Keratinocyte (primary cell): ENCODE data around the gene TIMM17B. TPM values are rescaled to one million over a fixed set of nuclear protein-coding genes. Genes with fewer than 3 reads are reported as not detected.

Experiments used
- DNase-seq: peaks from one replicate; pipeline ENCODE4 v3.0.0-alpha.2; 2011; ENCODE audit warnings: low read depth, missing footprints, low spot score
- FAIRE-seq: peaks from 2 replicates; lab custom pipeline; 2011; peaks lifted over from hg19 to GRCh38; lab: Jason Lieb, UNC
- H2AFZ ChIP-seq: 2 replicates; pipeline ENCODE4 v1.6.0; 2012; ENCODE audit warnings: low read length, control low read depth, inconsistent platforms; ENCODE audit not compliant: control insufficient read depth
- H3K27ac ChIP-seq: 2 replicates; pipeline ENCODE4 v1.5.1; 2011; ENCODE audit warnings: low read length; ENCODE audit not compliant: control insufficient read depth, insufficient read depth
- H3K27me3 ChIP-seq: 3 replicates; pipeline ENCODE4 v1.6.0; 2011; ENCODE audit warnings: low read length; ENCODE audit not compliant: control insufficient read depth, insufficient read depth; ENCODE audit errors: extremely low read depth
- H3K36me3 ChIP-seq, 2 experiments: 2 replicates in 1 of 2; 3 replicates in 1 of 2; pipeline ENCODE4 v1.5.1; 2011; ENCODE audit warnings: low read length in 2 of 2, mild to moderate bottlenecking in 1 of 2; ENCODE audit not compliant: control insufficient read depth in 2 of 2, insufficient read depth in 2 of 2; ENCODE audit errors: extremely low read depth in 1 of 2
- H3K4me1 ChIP-seq: 3 replicates; pipeline ENCODE4 v1.5.1; 2011; ENCODE audit warnings: low read length; ENCODE audit not compliant: control insufficient read depth, insufficient read depth; ENCODE audit errors: extremely low read depth
- H3K4me2 ChIP-seq: 3 replicates; pipeline ENCODE4 v1.6.0; 2011; ENCODE audit warnings: low read depth, low read length; ENCODE audit not compliant: control insufficient read depth, insufficient read depth; ENCODE audit errors: extremely low read depth
- H3K4me3 ChIP-seq, 3 experiments: fragments of 200-600 bp in 1 of 3; sonication (generic) in 1 of 3; 2 replicates in 2 of 3; 3 replicates in 1 of 3; pipeline ENCODE4 v1.5.1; 2011 to 2016; ENCODE audit warnings: low read length in 3 of 3, mild to moderate bottlenecking in 3 of 3, control low read depth in 2 of 3, inconsistent platforms in 1 of 3, low read depth in 1 of 3, mixed read lengths in 1 of 3, mixed run types in 1 of 3, moderate library complexity in 1 of 3; ENCODE audit not compliant: control insufficient read depth in 2 of 3, insufficient read depth in 2 of 3; ENCODE audit errors: extremely low read depth in 1 of 3
- H3K79me2 ChIP-seq: 2 replicates; pipeline ENCODE4 v1.6.0; 2012; ENCODE audit warnings: low read length; ENCODE audit not compliant: control insufficient read depth, insufficient read depth
- H3K9ac ChIP-seq: 3 replicates; pipeline ENCODE4 v1.6.0; 2011; ENCODE audit warnings: low read length; ENCODE audit not compliant: control insufficient read depth, insufficient read depth; ENCODE audit errors: extremely low read depth
- H3K9me1 ChIP-seq: 3 replicates; pipeline ENCODE4 v1.6.0; 2011; ENCODE audit warnings: low read length; ENCODE audit not compliant: control insufficient read depth, insufficient read depth; ENCODE audit errors: extremely low read depth
- H3K9me3 ChIP-seq: 2 replicates; pipeline ENCODE4 v1.5.1; 2012; ENCODE audit warnings: low read depth, low read length; ENCODE audit not compliant: control insufficient read depth
- H4K20me1 ChIP-seq: 3 replicates; pipeline ENCODE4 v1.6.0; 2011; ENCODE audit warnings: low read length; ENCODE audit not compliant: control insufficient read depth, insufficient read depth; ENCODE audit errors: extremely low read depth
- CTCF ChIP-seq, 3 experiments: IDR thresholded peaks in 1 of 3; conservative IDR thresholded peaks in 1 of 3; optimal IDR thresholded peaks in 1 of 3; 2 replicates in 2 of 3; 3 replicates in 1 of 3; pipeline versions ENCODE3 to v1.5.1; 2011; ENCODE audit warnings: low read length in 3 of 3, mild to moderate bottlenecking in 3 of 3, moderate library complexity in 2 of 3, control low read depth in 1 of 3, inconsistent platforms in 1 of 3; ENCODE audit not compliant: insufficient read depth in 2 of 3; ENCODE audit errors: extremely low read depth in 1 of 3
- EZH2 ChIP-seq: IDR thresholded peaks from one replicate; pipeline ENCODE4 v1.6.1; 2012; ENCODE audit warnings: inconsistent platforms, mild to moderate bottlenecking, low read length, moderate library complexity
- dilution Hi-C: fragments of 300-500 bp; cut with MboI; formaldehyde crosslinking; loops from one replicate; pipeline ENCODE4 v1.7.0; 2020; ENCODE audit warnings: low sequenced_read_pairs; ENCODE audit not compliant: extremely low pct_ligation_motif_present
- polyA plus RNA-seq, 5 experiments: library from polyadenylated mRNA; depleted of rRNA in 3 of 5; stranded (reverse) in 3 of 5; stranded (forward) in 1 of 5; unstranded in 1 of 5; fragments of >200 nt; gene quantifications; 1 replicate in 1 of 5; 2 replicates in 3 of 5; 3 replicates in 1 of 5; pipeline versions ENCODE4 v1.2.1 to v1.2.3, GENCODE V29; 2011 to 2012; ENCODE audit warnings: missing spikeins in 2 of 5, low read depth in 1 of 5, low replicate concordance in 1 of 5

TIMM17B gene
- polyA plus RNA-seq, 1 donor (not counting 4 experiments of a cell fraction or from before 2014, with no cell fraction given), result 34.3 TPM

- no peaks in the 10 kb centered on the region for H3K27me3 ChIP-seq
- DNase-seq (no peak), FAIRE-seq (no peak)
- H3K9me3 ChIP-seq, result peaks cover 2% of the 10 kb centered on the region
- no peaks in the 10 kb centered on the region for H3K79me2 ChIP-seq
- no peaks in the 10 kb centered on the region for H4K20me1 ChIP-seq
- dilution Hi-C loops, result no loop called here
- H3K4me3 ChIP-seq, result no peak overlapping the region
- no peak overlapping the region for H3K27ac ChIP-seq
- no peak overlapping the region for H3K4me2 ChIP-seq
- no peaks in the 10 kb centered on the region for H3K9me1 ChIP-seq
- TF ChIP-seq CTCF (optimal IDR thresholded peaks at IDR 0.05 in 1 of 3, IDR thresholded peaks at IDR 0.05 in 1 of 3, conservative IDR thresholded peaks at IDR 0.05 in 1 of 3; ENCODE audit: extremely low read depth in 1 of 3, insufficient read depth in 2 of 3, low read length in 3 of 3), result no peak
- TF ChIP-seq EZH2, result no peak
- H3K36me3 ChIP-seq, result peaks cover 4 to 7% of the 10 kb centered on the region in 2 experiments
- peaks cover 8% of the 10 kb centered on the region for H3K4me1 ChIP-seq
- no peak overlapping the region for H3K9ac ChIP-seq
- H2AFZ ChIP-seq, result no peak overlapping the region
Observed at GRCh38 chrX:48923771-48924170, 26.2 kb upstream of the TIMM17B start.

GRCh38 chrX:48920718-48921104 lies 23.1 kb upstream of the TIMM17B start:
- DNase-seq, result no peak
- no peak for TF ChIP-seq CTCF (optimal IDR thresholded peaks at IDR 0.05 in 1 of 3, IDR thresholded peaks at IDR 0.05 in 1 of 3, conservative IDR thresholded peaks at IDR 0.05 in 1 of 3; ENCODE audit: extremely low read depth in 1 of 3, insufficient read depth in 2 of 3, low read length in 3 of 3)
- TF ChIP-seq EZH2, result no peak
- FAIRE-seq, result no peak
- Histone ChIP-seq H3K9ac (no peak overlapping the region), H3K9me1 (no peaks in the 10 kb centered on the region), H3K27ac (no peak overlapping the region), H3K4me1 (peaks cover 14% of the 10 kb centered on the region), H3K4me2 (no peak overlapping the region), H4K20me1 (no peaks in the 10 kb centered on the region), H2AFZ (no peak overlapping the region), H3K79me2 (peaks cover 14% of the 10 kb centered on the region), H3K4me3 (no peak overlapping the region), H3K36me3 (peaks cover 4 to 7% of the 10 kb centered on the region in 2 experiments), H3K9me3 (peaks cover 2% of the 10 kb centered on the region), H3K27me3 (no peaks in the 10 kb centered on the region)
- dilution Hi-C loops, result no loop called here
